NB4 (cell line): ENCODE results near the gene ITSN1.

Experiments used
- DNase-seq: peaks from one replicate; pipeline ENCODE4 v3.0.0; 2010; ENCODE audit warnings: low read depth
- H3K4me3 ChIP-seq: one replicate; pipeline ENCODE4 v1.5.1; 2011; ENCODE audit warnings: mild to moderate bottlenecking, low read depth, low read length, moderate library complexity
- CTCF ChIP-seq: IDR thresholded peaks from one replicate; pipeline ENCODE4 v1.5.1; 2012; ENCODE audit warnings: low read depth, low read length
- MAX ChIP-seq: IDR thresholded peaks from 2 replicates; pipeline ENCODE4 v1.6.1; 2011; ENCODE audit warnings: low read depth, low read length
- MYC ChIP-seq: IDR thresholded peaks from 2 replicates; pipeline ENCODE4 v1.6.1; 2011; ENCODE audit warnings: low read depth, low read length
- POLR2A ChIP-seq: IDR thresholded peaks from 2 replicates; pipeline ENCODE4 v1.6.1; 2011; ENCODE audit warnings: mild to moderate bottlenecking; ENCODE audit not compliant: insufficient read length; ENCODE audit errors: extremely low read depth

ITSN1 gene

GRCh38 chr21:33824156-33824941, 182.0 kb downstream of the ITSN1 start:
- DNase-seq = no peak
- H3K4me3 ChIP-seq = no peak overlapping the region
- no peak for TF ChIP-seq CTCF
- no peak for TF ChIP-seq MAX
- TF ChIP-seq MYC = no peak
- TF ChIP-seq POLR2A = no peak

GRCh38 chr21:33825419-33825818, 183.1 kb downstream of the ITSN1 start:
- no peak for DNase-seq
- TF ChIP-seq MYC (no peak), CTCF (no peak)
- no peak overlapping the region for H3K4me3 ChIP-seq

GRCh38 chr21:33825915-33826314, 183.6 kb downstream of the ITSN1 start:
- TF ChIP-seq MAX = no peak
- no peak for TF ChIP-seq CTCF
- TF ChIP-seq POLR2A = no peak
- TF ChIP-seq MYC = no peak
- no peak overlapping the region for H3K4me3 ChIP-seq
- DNase-seq = no peak

GRCh38 chr21:33828083-33828482, 185.8 kb downstream of the ITSN1 start:
- no peak overlapping the region for H3K4me3 ChIP-seq
- TF ChIP-seq MAX = no peak
- no peak for TF ChIP-seq POLR2A
- TF ChIP-seq CTCF = no peak
- no peak for TF ChIP-seq MYC
- no peak for DNase-seq

GRCh38 chr21:33828577-33828976, 186.3 kb downstream of the ITSN1 start:
- H3K4me3 ChIP-seq = no peak overlapping the region
- no peak for DNase-seq
- no peak for TF ChIP-seq MAX
- no peak for TF ChIP-seq POLR2A
- TF ChIP-seq MYC = no peak
- no peak for TF ChIP-seq CTCF

GRCh38 chr21:33829844-33830243, 187.5 kb downstream of the ITSN1 start:
- no peak for DNase-seq
- H3K4me3 ChIP-seq = no peak overlapping the region
- TF ChIP-seq MYC (no peak), CTCF (no peak), POLR2A (no peak), MAX (no peak)
